Fibroblast of upper back skin (primary cell): Measurements from ENCODE around the gene RILPL1.
A peak's percentile ranks its signal among the peaks of the same experiment; 100 is the strongest.
"Not testable (repeated sequence)": the region's sequence is repeated elsewhere in the genome, so short reads cannot be mapped to it uniquely, and the experiment has no call there.

Experiments
- DNase-seq: peaks from one replicate; pipeline ENCODE4 v3.0.0-alpha.2; 2013

RILPL1 gene

GRCh38 chr12:123457980-123458779 lies 75.3 kb downstream of the RILPL1 start, which contains the start of gene SNRNP35:
SNRNP35 (plus strand) TSS chr12:123458139; CDS start chr12:123465541, 7,402 bp downstream.
- DNase-seq = peak; percentile 87

DNA sequence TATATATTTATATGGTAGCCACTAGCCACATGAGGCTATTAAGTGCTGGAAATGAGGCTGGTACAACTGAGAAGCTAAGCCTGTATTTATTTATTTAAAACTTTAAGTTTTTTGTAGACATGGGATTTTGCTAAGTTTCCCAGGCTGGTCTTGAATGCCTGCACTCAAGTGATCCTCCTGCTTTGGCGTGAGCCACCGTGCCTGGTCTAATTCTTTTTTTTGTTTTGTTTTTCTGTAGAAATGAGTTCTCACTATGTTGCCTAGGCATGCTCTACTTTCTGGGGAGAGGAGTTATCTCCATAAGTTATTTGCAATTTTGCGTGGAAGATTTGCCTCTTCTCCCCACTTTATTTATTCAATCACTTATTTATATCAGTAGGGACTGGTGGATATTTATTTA lies 80.4 kb downstream of the RILPL1 start:
- no peak for DNase-seq

- not testable (repeated sequence) for DNase-seq
Observed at GRCh38 chr12:123452276-123452550, 81.3 kb downstream of the RILPL1 start.

- DNase-seq = no peak
Observed at GRCh38 chr12:123450636-123451035, 82.9 kb downstream of the RILPL1 start.

DNA sequence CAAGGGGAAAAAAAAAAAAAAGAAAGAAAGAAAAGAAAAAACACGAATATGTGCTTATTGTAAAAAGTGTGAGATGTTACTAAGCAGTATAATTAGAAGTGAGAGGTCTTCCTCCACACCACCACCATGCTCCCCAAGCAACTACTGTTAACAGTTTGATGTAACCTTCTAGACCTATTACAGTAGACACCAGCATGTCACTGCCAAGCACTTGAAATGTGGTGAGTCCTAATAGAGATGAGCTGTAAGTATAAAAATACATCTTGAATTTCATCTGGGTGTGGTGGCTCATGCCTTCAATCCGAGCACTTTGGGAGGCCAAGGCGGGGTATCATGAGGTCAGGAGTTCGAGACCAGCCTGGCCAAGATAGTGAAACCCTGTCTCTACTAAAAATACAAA lies 83.7 kb downstream of the RILPL1 start:
- no peak for DNase-seq

- no peak for DNase-seq
Observed at GRCh38 chr12:123449249-123449733, 84.2 kb downstream of the RILPL1 start.

DNA sequence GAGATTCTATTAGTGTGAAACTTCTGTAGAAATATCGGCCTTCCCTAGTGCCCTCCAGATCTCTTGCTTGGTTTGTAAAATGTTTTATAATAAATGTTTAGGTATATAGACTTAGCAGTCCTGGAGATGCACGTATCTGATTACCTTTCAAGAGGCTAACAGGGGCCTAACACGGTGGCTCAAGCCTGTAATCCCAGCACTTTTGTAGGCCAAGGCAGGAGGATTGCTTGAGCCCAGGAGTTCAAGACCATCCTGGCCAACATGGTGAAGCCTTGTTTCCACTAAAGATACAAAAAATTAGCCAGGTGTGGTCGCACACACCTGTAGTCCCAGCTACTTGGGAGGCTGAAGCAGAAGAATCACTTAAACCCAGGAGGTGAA lies 87.2 kb downstream of the RILPL1 start:
- DNase-seq = no peak

GRCh38 chr12:123445388-123446332 lies 87.9 kb downstream of the RILPL1 start:
- DNase-seq = no peak

GRCh38 chr12:123444092-123445026 lies 89.2 kb downstream of the RILPL1 start:
- DNase-seq = no peak

DNA sequence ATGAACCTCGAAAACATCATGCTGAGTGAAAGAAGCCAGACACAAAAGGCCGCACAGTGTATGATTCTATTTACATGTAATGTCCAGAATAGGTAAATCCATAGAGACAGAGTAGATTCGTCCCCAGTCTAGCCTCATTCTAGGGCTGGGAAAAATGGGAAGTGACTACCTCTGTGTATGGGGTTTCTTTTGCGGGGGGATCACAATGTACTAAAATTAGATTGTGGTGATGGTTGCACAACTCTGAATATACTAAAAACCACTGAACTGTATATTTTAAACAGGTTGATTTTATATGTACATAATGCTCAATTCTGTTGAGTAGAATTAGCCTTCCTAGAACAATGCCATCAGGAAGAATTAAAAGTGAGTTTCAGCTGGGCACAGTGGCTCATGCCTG lies 90.7 kb downstream of the RILPL1 start:
- no peak for DNase-seq

- no peak for DNase-seq
Observed at GRCh38 chr12:123441523-123442164, 91.9 kb downstream of the RILPL1 start.

- DNase-seq = peak; percentile 62
Observed at GRCh38 chr12:123436017-123436964, 97.2 kb downstream of the RILPL1 start, which contains the start of gene RILPL2. RILPL2 (minus strand) TSS chr12:123436684; CDS start chr12:123436420, 264 bp downstream.

- DNase-seq = no peak
Observed at GRCh38 chr12:123435636-123436016, 97.9 kb downstream of the RILPL1 start.

DNA sequence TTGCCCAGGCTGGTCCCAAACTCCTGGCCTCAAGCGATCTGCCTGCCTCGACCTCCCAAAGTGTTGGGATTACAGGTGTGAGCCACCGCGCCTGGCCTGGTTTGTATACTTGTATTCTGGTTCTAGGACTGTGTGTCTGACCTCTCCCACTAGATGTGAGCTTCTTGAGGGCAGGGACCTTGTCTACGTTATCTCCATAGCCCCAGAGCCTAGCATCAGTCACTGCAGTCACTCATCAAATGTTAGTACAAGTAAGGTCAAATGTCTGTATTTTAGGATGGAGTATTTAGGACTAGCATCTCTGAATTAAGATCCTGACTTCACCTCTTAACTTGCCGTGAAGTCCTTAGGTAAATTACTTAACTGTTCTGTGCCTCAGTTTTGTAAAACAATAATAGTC lies 99.9 kb downstream of the RILPL1 start:
- DNase-seq = no peak

- DNase-seq = not testable (repeated sequence)
Observed at GRCh38 chr12:123431951-123432817, 101.3 kb downstream of the RILPL1 start.

DNA sequence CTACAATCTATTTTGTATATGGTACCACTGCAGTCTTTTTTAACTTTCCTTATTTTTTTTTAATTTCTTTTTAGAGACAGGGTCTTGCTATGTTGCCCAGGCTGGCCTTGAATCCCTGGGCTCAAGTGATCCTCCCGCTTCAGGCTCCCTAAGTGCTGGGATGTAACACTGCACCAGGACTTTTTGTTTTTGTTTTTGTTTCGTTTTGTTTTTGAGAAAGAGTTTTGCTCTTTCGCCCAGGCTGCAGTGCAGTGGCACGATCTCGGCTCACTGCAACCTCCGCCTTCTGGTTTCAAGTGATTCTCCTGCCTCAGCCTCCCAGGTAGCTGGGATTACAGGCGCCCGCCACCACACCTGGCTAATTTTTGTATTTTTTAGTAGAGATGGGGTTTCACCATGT lies 104.4 kb downstream of the RILPL1 start:
- not testable (repeated sequence) for DNase-seq

DNA sequence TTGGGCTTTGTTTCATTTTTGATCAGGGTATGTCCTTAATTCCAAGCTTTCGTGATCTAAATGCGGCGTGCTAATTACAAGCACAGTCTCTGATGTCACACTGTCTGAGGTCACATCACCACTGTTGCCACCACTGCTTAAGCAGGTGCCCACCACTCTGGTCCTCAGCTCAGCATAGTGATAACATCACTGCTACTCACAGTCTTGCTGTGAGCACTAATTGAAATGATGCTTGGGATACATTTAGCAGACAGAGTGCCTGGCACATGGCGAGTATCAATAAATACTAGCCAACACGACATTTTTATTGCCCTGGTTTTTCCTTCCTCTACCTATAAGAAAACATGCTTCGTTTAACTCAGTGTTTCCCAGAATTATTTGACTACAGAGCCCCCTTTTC lies 104.9 kb downstream of the RILPL1 start:
- DNase-seq = no peak

DNA sequence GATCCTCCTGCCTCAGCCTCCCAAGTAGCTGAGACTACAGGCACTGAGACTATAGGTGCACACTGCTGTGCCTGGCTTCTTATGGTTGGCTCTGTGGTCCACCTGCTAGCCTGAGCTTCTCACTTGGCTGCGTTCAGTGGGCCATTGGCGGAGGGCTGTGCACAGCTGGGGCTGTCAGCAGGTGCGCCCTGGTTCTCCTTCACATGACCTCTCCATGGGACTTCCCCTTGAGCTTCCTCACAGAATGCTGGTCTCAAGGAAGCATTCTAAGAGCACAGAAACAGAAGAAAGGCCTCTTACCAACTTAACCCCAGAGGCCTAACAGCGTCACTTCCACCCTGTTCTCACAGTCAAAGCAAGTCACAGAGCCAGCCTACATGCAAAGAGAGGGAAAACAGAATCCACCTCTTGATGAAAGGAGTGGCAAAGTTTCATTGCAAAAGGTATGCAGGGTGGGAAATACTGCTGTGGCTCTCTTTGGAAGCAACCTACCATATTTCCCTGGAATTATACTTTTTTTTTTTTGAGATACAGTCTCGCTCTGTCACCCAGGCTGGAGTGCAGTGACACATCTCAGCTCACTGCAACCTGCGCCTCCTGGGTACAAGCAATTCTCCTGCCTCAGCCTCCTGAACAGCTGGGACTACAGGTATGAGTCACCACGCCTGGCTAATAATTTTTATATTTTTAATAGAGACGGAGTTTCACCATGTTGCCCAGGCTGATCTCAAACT lies 106.3 kb downstream of the RILPL1 start:
- DNase-seq = no peak

DNA sequence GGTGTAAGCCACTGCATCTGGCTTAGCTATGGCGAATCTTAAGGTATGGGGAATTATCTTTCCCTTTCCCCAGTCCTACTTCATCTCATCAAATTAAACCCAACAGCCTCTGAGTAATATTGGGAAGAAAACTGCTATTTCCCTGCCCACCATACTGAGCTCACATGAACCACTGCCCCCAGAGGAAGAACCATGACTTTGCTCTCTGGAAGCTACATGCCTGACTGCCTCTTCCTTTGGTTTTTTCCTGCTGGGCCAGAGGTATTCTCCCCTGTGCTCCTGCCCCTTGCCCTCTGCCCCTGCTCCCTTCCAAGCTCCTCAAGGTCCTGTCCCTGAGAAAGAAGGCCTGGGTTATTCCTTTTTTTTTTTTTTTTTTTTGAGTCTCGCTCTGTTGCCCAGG lies 112.2 kb downstream of the RILPL1 start:
- no peak for DNase-seq
